Activated T-cell treated with anti-CD3 and anti-CD28 coated beads, Interleukin-2, amount 50 U/mL, for 72 hours (primary cell): ENCODE results near the gene YTHDF1. TPM values are rescaled to one million over a fixed set of nuclear protein-coding genes. Genes with fewer than 3 reads are reported as not detected.
A peak's percentile ranks its signal among the peaks of the same experiment; 100 is the strongest.

Source experiments
- ATAC-seq, 2 donors: fragments of 150-1000 bp; cut with Tn5 transposase; replicated peaks in 1 of 2; 2 replicates each; pipeline ENCODE4 v1.10.0; 2021; ENCODE audit warnings: moderate library complexity in 2 of 2, mild to moderate bottlenecking in 1 of 2
- DNase-seq, 2 donors: peaks; one replicate each; pipeline ENCODE4 v3.0.0; 2021 to 2022; ENCODE audit warnings: mixed read lengths in 1 of 2
- H3K27ac Mint-ChIP-seq: one replicate; pipeline ENCODE4 v1.8.0; 2022; ENCODE audit warnings: mild to moderate bottlenecking, moderate library complexity, mixed read lengths
- H3K27me3 Mint-ChIP-seq: one replicate; pipeline ENCODE4 v1.8.0; 2022; ENCODE audit warnings: low read depth, mixed read lengths
- H3K36me3 Mint-ChIP-seq, 2 donors: one replicate each; pipeline ENCODE4 v1.8.0; 2022; ENCODE audit warnings: mixed read lengths in 2 of 2, mild to moderate bottlenecking in 1 of 2; ENCODE audit not compliant: insufficient read depth in 2 of 2
- H3K4me1 Mint-ChIP-seq: one replicate; pipeline ENCODE4 v1.8.0; 2022; ENCODE audit warnings: low read depth, mixed read lengths
- H3K4me3 Mint-ChIP-seq, 2 donors: one replicate each; pipeline ENCODE4 v1.8.0; 2022; ENCODE audit warnings: mild to moderate bottlenecking in 2 of 2, mixed read lengths in 2 of 2, moderate library complexity in 2 of 2
- H3K9me3 Mint-ChIP-seq, 2 donors: one replicate each; pipeline ENCODE4 v1.8.0; 2022; ENCODE audit warnings: mixed read lengths in 2 of 2
- total RNA-seq, 2 donors: library from RNA; stranded (reverse); gene quantifications; one replicate each; pipeline ENCODE4 v1.2.3, GENCODE V29; 2022

YTHDF1 gene
- total RNA-seq, result 10 to 100 TPM; 39.1 to 43.2 TPM

DNA sequence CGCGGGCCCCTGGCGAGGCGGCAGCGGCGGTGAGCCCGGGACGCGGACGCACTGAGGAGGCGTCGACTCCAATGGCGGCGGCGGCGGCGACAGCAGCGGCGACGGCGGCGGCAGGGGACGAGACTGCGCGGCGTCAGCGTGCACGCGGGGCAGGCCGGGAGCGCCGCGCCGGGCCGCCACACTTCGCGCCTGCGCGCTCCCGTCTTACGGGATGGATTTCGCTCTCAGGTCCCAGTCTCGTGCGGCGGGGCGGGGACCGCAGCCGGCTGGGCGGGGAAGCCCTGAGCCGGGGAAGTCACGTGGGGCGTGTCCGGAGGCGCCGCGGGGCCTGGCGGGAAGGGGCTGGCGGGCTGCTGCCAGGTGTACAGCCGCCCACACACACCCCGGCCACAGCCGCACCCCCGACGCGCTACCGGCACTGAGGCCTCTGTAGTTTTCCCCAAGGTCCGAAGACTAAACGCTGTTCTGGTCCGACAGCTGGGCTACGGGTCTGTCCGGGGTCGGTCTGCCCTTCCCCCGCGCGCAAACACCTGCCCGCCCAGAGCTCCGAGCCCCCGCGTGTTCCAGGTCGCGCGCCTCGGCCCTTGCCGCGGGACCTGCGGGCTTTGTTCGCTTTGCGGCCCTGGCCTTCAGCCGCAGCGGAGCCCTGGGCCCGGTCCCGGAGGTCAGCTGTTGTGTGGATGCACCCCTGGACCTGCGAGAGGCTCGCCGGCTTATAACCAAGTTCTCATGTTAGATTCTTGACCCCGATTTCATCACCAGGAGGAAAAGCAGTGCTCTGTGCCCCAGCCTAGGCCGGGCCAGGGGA lies at the start of gene YTHDF1:
Gene YTHDF1, minus strand, starts transcription at position 91 of the 808 bp plus-strand sequence. CDS start 239 bp downstream, outside the sequence.
- peak; percentile 93 to 94 for ATAC-seq
- H3K4me1 Mint-ChIP-seq, result peaks cover 42% of the 10 kb centered on the region
- peak; percentile 98 to 99 for DNase-seq
- H3K9me3 Mint-ChIP-seq, result no peaks in the 10 kb centered on the region
- H3K36me3 Mint-ChIP-seq, result peaks cover 13 to 18% of the 10 kb centered on the region in 2 donors
- peaks cover 8% of the 10 kb centered on the region for H3K27me3 Mint-ChIP-seq
- H3K4me3 Mint-ChIP-seq, result peak within 1 kb of the TSS; percentile 94 to 98
- H3K27ac Mint-ChIP-seq, result peak within 1 kb of the TSS; percentile 92

DNA sequence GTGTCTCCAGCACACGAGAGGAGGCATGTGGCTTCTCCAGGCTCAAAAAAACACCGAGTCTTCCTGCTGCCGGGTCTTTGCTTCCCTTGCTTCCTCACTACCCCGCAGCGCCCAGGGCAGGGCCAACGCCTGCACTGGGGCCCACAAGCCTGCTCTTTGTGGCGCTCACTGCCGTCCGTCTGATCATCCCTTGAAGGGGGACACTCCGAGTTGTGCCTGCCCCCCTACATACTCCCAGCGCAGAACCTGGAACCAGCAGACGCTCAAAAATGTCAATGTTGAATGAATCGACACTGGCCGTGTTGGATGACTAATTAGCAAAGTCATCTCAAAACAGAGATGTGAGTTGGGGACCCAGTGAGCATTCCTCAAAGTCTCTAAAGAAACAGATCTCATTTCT lies 48.6 kb upstream of the YTHDF1 start:
- Mint-ChIP-seq H3K27me3 (peaks cover 19% of the 10 kb centered on the region), H3K27ac (no peak overlapping the region)
- peak; percentile 32 to 40 for ATAC-seq

DNA sequence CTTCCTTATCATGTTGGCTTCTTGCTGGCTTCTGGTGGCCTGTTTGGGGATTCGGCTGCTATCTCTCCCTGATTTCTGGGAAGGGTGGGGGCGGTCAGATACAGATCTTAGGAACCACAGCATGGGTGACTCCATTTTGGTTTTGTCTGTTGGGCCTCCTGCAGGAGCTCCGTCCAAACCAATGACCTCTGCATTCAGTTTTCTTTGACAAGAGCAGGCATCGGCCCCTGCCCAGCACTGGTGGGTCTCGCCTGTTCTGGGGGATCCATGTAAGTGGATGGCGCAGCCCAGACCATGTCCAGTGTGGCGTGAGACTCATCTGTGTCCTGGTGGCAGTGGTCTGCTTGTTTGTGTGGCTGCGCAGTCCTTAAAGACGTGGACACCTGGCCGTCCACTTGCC lies 48.1 kb upstream of the YTHDF1 start:
- Mint-ChIP-seq H3K27ac (no peak overlapping the region), H3K4me3 (no peak overlapping the region), H3K4me1 (peaks cover 5% of the 10 kb centered on the region), H3K9me3 (no peaks in the 10 kb centered on the region), H3K27me3 (peaks cover 19% of the 10 kb centered on the region), H3K36me3 (no peaks in the 10 kb centered on the region)
- ATAC-seq (no peak), DNase-seq (no peak)

More for the DNA sequence above, 48.6 kb upstream of the YTHDF1 start:
- Mint-ChIP-seq H3K4me1 (peaks cover 5% of the 10 kb centered on the region), H3K4me3 (no peak overlapping the region), H3K9me3 (no peaks in the 10 kb centered on the region), H3K36me3 (no peaks in the 10 kb centered on the region)
- no peak for DNase-seq

DNA sequence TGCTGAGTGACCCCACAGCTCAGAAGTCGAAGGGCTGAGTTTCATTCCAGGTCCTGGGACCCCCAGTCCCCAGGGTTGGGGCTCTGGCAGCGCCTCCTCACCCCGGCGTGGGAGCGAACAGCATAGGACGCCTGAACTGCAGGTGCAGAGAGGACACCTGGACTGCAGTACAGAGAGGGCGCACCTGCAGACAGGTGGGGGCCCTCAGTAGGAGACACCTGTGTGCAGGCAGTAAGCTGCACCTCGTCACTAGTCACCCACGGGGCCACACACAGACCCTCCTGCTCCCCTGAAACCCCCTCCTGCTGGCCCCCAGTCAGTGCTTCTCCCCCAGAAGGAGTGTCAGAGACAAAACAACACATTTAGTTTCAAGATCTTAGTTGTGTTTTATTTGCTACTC lies 46.9 kb upstream of the YTHDF1 start:
- no peak overlapping the region for H3K4me3 Mint-ChIP-seq

DNA sequence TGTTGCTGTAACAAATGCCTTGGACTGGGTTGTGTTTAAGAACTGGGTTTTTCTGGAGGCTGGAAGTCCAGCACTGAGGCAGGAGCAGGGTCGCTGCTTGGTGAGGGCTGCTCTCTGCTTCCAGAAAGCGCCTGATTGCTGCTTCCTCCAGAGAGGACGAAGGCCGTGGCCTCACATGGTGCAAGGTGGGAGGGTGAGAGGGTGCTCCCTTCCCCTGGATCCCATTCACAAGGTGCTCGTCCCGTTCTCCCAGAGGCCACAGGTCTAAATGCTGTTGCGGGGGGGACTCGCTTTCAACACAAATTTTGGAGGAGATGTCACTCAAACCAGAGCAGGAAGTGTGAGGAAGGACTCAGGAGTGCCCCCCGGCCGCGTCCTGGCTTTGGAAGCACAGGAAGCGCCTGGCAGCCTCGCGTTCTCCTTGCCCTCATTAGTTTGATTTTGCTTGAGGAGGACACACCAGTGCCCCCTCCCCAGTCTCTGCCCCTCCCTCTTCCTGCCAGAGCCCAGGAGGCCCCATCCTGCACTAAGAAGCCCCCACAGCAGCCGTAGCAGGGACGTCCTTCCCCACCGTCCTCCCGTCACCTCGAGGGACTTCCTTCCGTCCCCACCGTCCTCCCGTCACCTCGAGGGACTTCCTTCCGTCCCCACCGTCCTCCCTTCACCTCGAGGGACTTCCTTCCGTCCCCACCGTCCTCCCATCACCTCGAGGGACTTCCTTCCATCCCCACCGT lies 46.0 kb upstream of the YTHDF1 start:
- no peaks in the 10 kb centered on the region for H3K36me3 Mint-ChIP-seq
- no peak for ATAC-seq
- H3K4me1 Mint-ChIP-seq, result peaks cover 5% of the 10 kb centered on the region
- DNase-seq, result no peak
- H3K4me3 Mint-ChIP-seq, result peak overlapping the region in 1 of 2 donors; percentile 50
- no peak overlapping the region for H3K27ac Mint-ChIP-seq
- peaks cover 29% of the 10 kb centered on the region for H3K27me3 Mint-ChIP-seq
- no peaks in the 10 kb centered on the region for H3K9me3 Mint-ChIP-seq

More for the DNA sequence above, 46.9 kb upstream of the YTHDF1 start:
- no peak overlapping the region for H3K27ac Mint-ChIP-seq
- no peak for ATAC-seq
- H3K9me3 Mint-ChIP-seq, result no peaks in the 10 kb centered on the region
- DNase-seq, result no peak
- H3K36me3 Mint-ChIP-seq, result no peaks in the 10 kb centered on the region
- H3K27me3 Mint-ChIP-seq, result peaks cover 20% of the 10 kb centered on the region
- peaks cover 5% of the 10 kb centered on the region for H3K4me1 Mint-ChIP-seq

DNA sequence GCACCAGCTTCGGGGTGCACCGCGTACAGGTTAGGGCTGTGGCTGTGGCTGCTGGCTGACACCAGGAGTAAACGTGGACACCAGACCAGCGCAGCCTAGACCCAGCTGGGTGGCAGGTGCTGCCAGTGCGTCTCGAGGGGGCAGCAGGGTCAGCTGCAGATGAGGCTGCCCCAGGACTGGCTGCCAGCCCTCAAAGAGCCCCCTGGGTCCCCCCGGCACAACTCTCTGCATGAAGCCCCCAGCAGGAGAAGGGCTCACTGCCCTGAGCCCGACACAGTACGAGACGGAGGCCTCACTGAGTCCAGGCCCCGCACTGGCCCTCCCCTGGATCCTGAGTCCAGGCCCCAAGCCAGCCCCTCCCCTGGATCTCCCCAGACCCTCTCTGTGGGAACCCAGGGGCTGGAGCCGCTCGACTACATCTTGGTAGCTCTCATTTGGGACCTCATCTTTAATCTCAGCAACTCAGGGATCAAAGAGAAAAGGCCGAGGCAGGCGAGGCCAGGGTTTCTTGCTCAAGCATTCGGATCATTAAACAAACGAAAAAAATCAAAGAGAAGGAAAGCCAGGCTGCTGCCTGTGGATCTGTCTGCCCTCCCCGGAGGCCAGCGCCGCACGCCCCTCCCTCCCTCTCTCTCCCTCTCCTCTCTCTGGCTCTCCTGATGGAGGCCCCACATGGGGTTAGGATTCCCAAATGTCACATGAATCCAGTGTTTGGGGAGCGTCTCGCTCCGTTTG lies 45.3 kb upstream of the YTHDF1 start:
- no peak for ATAC-seq

DNA sequence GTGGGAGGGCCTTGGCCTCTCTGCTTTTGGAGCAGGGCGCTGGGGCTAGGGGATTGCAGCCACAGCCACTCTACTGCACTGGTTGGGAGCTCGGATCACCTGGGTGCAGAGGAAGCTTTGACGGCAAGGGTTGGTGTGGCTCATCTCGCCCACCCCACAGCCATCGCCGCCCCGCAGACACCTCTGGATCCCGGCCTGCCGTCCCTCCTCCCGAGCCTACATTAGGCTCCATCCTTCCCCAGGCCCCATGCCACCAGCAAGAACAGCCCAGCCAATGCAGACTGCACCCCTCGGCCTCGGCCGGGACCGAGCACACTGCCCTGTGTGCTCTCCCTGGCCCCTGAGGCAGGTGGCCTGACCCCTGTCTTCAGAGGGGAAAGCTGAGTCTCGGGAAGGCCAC lies 44.6 kb upstream of the YTHDF1 start:
- no peak for ATAC-seq
- no peak overlapping the region for H3K27ac Mint-ChIP-seq

More for the DNA sequence above, 45.3 kb upstream of the YTHDF1 start:
- Mint-ChIP-seq H3K4me3 (no peak overlapping the region), H3K27me3 (peaks cover 36% of the 10 kb centered on the region), H3K27ac (no peak overlapping the region), H3K36me3 (no peaks in the 10 kb centered on the region), H3K9me3 (no peaks in the 10 kb centered on the region), H3K4me1 (peaks cover 5% of the 10 kb centered on the region)
- no peak for DNase-seq

DNA sequence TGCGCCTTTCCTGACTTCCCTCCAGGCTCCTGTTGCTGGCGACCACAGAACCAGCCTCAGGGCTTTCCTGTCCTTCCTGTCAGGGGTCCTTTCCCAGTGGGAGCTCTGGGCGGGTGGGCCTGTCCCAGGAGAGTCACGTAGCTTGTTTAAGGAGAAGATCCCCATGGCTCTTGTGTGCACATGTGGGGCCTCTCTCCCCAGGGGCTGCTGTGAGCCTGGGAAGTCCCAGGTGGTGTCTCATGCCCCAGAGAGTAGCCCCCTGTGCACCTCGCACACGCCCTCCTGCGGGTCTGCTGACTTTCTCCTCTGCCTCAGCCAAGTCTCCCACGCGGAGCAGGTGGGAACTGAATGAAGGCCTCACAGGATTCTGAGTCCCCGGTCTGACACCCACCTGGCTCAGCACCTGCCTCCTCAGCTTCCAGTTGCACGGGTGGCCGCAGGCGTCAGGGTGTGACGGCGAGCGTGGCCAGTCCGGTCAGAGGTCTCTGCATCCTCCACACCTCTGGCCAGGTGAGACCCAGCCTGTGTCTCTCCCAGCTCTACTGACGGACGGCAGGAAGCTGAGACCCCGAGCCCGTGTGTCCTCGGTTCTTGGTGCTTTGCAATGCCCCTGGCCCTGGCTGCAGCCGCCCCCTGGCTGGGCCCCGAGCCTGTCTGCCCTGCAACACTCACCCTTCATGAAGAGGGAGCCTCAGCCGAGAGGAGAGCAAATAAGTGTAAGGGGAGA lies 44.0 kb upstream of the YTHDF1 start:
- Mint-ChIP-seq H3K4me1 (peaks cover 5% of the 10 kb centered on the region), H3K4me3 (no peak overlapping the region), H3K27ac (no peak overlapping the region), H3K27me3 (peaks cover 50% of the 10 kb centered on the region), H3K9me3 (no peaks in the 10 kb centered on the region), H3K36me3 (no peaks in the 10 kb centered on the region)
- DNase-seq (no peak), ATAC-seq (no peak)

More for the DNA sequence above, 44.6 kb upstream of the YTHDF1 start:
- Mint-ChIP-seq H3K27me3 (peaks cover 43% of the 10 kb centered on the region), H3K36me3 (no peaks in the 10 kb centered on the region), H3K4me3 (no peak overlapping the region), H3K4me1 (peaks cover 5% of the 10 kb centered on the region), H3K9me3 (no peaks in the 10 kb centered on the region)
- DNase-seq, result no peak

DNA sequence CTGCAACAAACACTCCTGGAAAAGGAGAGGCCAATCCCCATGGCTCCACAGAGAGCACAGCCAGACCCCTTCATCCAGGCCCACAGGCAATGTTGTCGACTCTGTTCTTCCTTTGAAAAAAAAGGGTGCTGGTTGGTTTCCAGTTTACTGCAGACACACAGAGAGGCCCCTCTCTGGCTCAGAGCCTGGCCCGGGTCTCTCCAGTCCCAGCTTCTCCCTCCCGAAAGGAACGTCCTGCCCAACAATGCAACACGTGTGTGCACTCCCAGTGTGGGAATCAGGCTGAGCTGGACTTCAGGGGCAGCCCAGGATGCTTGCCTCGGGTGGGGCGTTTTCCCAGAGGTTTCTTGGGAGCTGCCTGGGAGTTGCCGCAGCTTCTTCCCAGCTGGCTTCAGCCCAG lies 42.9 kb upstream of the YTHDF1 start:
- H3K36me3 Mint-ChIP-seq, result no peaks in the 10 kb centered on the region
- DNase-seq (no peak), ATAC-seq (no peak)
- H3K27me3 Mint-ChIP-seq, result peaks cover 48% of the 10 kb centered on the region
- no peak overlapping the region for H3K27ac Mint-ChIP-seq
- H3K4me3 Mint-ChIP-seq, result no peak overlapping the region
- H3K9me3 Mint-ChIP-seq, result no peaks in the 10 kb centered on the region
- no peaks in the 10 kb centered on the region for H3K4me1 Mint-ChIP-seq

DNA sequence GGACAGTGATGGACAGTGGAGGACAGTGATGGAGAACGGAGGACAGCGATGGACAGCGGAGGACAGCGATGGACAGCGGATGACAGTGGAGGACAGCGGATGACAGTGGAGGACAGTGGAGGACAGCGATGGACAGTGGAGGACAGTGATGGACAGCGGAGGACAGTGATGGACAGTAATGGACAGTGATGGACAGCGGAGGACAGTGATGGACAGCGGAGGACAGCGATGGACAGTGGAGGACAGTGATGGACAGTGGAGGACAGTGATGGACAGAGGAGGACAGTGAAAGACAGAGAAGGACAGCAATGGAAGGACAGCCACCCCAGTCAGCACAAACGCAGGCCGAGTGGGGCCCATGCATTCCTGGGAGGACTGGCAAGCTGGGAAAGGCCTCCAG lies 41.7 kb upstream of the YTHDF1 start:
- peaks cover 48% of the 10 kb centered on the region for H3K27me3 Mint-ChIP-seq
- H3K4me3 Mint-ChIP-seq, result no peak overlapping the region
- peaks cover 6% of the 10 kb centered on the region for H3K4me1 Mint-ChIP-seq
- ATAC-seq (no peak), DNase-seq (no peak)
- H3K36me3 Mint-ChIP-seq, result no peaks in the 10 kb centered on the region
- H3K9me3 Mint-ChIP-seq, result no peaks in the 10 kb centered on the region
- H3K27ac Mint-ChIP-seq, result no peak overlapping the region

DNA sequence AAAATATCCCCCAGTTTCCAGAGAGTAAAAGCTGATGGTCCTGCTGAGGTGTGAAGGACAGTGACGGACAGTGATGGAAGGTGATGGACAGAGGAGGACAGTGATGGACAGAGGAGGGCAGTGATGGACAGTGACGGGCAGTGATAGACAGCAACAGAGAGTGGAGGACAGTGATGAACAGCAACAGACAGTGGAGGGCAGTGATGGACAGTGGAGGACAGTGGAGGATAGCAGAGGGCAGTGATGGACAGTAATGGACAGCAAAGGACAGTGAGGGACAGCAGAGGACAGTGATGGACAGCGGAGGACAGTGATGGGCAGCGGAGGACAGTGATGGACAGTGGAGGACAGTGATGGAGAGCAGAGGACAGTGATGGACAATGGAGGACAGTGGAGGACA lies 41.0 kb upstream of the YTHDF1 start:
- H3K9me3 Mint-ChIP-seq, result no peaks in the 10 kb centered on the region
- H3K4me1 Mint-ChIP-seq, result peaks cover 6% of the 10 kb centered on the region
- H3K4me3 Mint-ChIP-seq, result no peak overlapping the region
- H3K36me3 Mint-ChIP-seq, result no peaks in the 10 kb centered on the region
- no peak for DNase-seq
- H3K27me3 Mint-ChIP-seq, result peaks cover 46% of the 10 kb centered on the region
- H3K27ac Mint-ChIP-seq, result no peak overlapping the region
- no peak for ATAC-seq

DNA sequence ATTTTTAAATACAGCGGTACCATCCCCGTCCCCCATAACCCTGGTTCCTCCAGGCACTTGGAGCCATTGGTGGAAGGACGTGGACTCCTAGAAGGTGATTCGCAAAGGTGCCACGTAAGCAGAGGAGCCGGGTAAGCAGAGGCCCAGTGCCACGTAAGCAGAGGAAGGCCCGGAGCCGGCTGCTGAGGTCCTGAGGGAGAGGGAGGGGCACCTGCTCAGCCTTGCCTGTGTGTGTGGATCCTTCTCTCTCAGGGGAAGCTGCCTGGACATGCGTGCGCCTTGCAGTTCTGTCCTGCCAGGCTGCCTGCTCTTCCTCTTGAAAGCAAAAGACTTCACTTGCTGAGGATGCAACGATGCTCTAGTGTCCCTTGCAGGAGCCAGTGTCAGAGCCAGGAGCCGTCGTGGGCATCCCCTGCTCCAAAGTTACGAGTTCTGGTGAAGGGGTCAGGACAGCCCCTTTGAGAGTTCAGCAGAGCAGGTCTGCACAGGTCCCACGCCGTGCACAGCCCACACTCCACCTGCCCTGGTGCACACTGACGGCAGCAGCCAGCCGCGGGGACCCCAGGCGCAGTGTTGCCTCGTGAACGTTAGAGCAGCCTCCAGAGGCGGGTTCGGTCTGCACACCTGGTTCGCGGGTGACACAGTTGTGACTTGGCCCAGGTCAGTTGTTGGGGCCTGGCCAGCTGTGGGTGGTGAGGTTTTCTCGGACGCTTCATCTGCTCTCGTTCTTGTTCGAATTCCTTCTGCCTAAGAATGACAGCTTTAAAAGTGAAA lies 40.2 kb upstream of the YTHDF1 start:
- H3K4me1 Mint-ChIP-seq, result peaks cover 6% of the 10 kb centered on the region
- H3K27ac Mint-ChIP-seq, result no peak overlapping the region
- H3K27me3 Mint-ChIP-seq, result peaks cover 50% of the 10 kb centered on the region
- no peaks in the 10 kb centered on the region for H3K36me3 Mint-ChIP-seq
- ATAC-seq, result no peak
- no peak overlapping the region for H3K4me3 Mint-ChIP-seq
- DNase-seq, result no peak
- no peaks in the 10 kb centered on the region for H3K9me3 Mint-ChIP-seq
